Sciatic nerve (tissue), 2 donors: ENCODE results near the gene MMP13. TPM values are rescaled to one million over a fixed set of nuclear protein-coding genes. Genes with fewer than 3 reads are reported as not detected.
"Not testable (repeated sequence)": the region's sequence is repeated elsewhere in the genome, so short reads cannot be mapped to it uniquely, and the experiment has no call there.

Experiments used
- ATAC-seq: fragments of 200-7000 bp; cut with Tn5 transposase; one replicate; pipeline ENCODE4 v1.9.1; 2020; ENCODE audit warnings: mild to moderate bottlenecking, moderate library complexity
- DNase-seq: peaks from one replicate; pipeline ENCODE4 v3.0.0-alpha.2; 2020; ENCODE audit warnings: low spot score
- intact Hi-C: fragments of 100-400 bp; cut with DNase I; formaldehyde crosslinking; loops from one replicate; pipeline ENCODE4 v1.14.2; 2022
- total RNA-seq: library from RNA; stranded (reverse); fragmentation: NEBNext Ultra II Directional; extraction: Animal tissue kit (Norgen Biotek cat#: 25700); gene quantifications from one replicate; pipeline ENCODE4 v1.2.1, GENCODE V29; 2021
- donor health status: DM: no; HTN: no; CAD: no.
- donor health status: DM: no; HTN: no; CAD: no.

The MMP13 gene
- total RNA-seq, 1 donor from 2014 or later, result not detected

- intact Hi-C loops, result no loop called here
- ATAC-seq, result no peak
- DNase-seq, result no peak
Observed at GRCh38 chr11:102914238-102915043, 41.1 kb downstream of the MMP13 start.

DNA sequence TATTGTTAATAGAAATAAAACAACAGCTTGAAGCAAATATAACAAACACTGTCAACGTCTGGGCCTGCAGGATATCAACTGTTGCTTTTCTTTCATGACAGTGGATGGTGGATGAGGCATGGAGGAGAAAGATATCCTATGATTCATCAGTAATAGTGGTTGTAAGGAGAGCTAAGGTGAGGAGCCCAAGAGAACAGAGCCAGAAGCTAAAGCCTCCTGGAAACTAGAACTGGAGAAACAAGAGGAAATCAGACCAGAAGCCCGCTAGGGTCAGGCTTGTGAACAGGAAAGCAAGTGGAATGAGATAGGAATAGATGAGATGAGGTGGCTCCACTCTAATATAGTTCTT lies 43.1 kb downstream of the MMP13 start:
- intact Hi-C loops, result no loop called here
- DNase-seq (no peak), ATAC-seq (no peak)

- ATAC-seq, result no peak
- intact Hi-C loops, result no loop called here
Observed at GRCh38 chr11:102911758-102912481, 43.6 kb downstream of the MMP13 start.

DNA sequence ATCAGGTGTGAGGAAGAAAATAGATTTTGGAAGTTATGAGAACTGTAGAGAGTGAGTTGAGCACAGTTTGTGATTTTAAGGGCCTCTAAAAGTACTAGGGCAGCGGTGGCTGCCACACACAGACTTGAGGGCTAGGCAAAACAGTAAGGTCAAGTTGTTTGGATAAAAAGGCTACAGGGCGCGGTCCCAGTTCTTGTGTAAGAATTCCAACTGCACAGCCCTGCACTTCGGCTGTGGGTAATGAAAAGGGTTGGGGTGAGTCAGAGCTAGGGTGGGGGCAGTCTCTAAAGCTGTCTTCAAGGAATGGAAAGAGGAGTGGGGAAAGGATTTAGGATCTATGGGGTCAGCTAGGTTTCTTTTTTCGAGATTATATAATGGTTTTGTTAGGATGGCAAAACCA lies 49.7 kb downstream of the MMP13 start:
- DNase-seq, ATAC-seq, intact Hi-C loops: not testable (repeated sequence)

More at GRCh38 chr11:102911758-102912481, 43.6 kb downstream of the MMP13 start:
- DNase-seq, result no peak

DNA sequence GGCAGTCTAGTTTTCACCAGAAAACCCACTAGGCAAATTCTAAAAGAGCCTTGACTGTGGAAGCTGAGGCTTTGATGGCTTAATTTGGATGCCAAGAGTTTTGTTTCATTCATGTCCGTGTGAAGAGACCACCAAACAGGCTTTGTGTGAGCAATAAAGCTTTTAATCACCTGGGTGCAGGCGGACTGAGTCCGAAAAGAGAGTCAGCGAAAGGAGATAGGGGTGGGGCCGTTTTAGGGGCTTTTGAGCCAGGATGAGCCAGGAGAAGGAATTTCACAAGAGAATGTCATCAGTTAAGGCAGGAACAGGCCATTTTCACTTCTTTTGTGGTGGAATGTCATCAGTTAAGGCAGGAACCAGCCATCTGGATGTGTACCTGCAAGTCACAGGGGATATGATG lies 51.6 kb downstream of the MMP13 start:
- intact Hi-C loops, ATAC-seq: not testable (repeated sequence)

DNA sequence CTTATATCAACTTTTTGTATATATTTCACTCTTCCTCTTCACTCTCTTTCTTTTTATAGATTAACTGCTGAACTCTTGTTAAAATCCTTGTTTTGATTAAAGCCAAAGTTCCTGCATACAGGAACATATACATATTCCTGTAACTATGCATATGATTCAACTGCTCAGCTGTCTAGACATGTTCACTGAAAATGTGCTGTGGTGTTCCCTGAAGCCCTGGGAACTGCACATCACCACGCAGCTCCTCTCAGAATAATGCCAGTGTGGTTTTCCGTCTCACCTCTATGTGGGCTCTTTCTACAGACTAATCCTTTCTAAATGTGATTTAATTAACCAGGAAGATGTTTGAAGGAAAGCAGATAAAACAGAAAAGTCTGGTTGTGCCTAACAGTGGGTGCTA lies 55.2 kb downstream of the MMP13 start:
- ATAC-seq, result no peak
- intact Hi-C loops, result no loop called here

More for the DNA sequence above, 51.6 kb downstream of the MMP13 start:
- DNase-seq, result not testable (repeated sequence)

More for the DNA sequence above, 55.2 kb downstream of the MMP13 start:
- DNase-seq, result no peak

Other genes starting within 250 kb of the MMP13 start
- not detected for gene MMP27, start 250.0 kb downstream of the MMP13 start, total RNA-seq
- 2.3 TPM for gene MMP8, start 230.8 kb downstream of the MMP13 start, total RNA-seq
- gene MMP10, start 175.1 kb downstream of the MMP13 start, total RNA-seq, result not detected
- gene MMP1, start 157.6 kb downstream of the MMP13 start, total RNA-seq, result 0.22 TPM
- gene MMP3, start 112.1 kb downstream of the MMP13 start, total RNA-seq, result 6.7 TPM
- 0.22 TPM for gene MMP12, start 80.8 kb downstream of the MMP13 start, total RNA-seq
- 19.4 TPM for gene DCUN1D5, start 136.4 kb upstream of the MMP13 start, total RNA-seq
- 35.4 TPM for gene DYNC2H1, start 153.7 kb upstream of the MMP13 start, total RNA-seq